Fibroblast of lung (primary cell): Measurements from ENCODE around the gene ACBD6. TPM values are rescaled to one million over a fixed set of nuclear protein-coding genes. Genes with fewer than 3 reads are reported as not detected.
"Not testable (repeated sequence)": the region's sequence is repeated elsewhere in the genome, so short reads cannot be mapped to it uniquely, and the experiment has no call there.

ENCODE experiments used
- DNase-seq, 2 donors: peaks; one replicate each; pipeline versions ENCODE4 v3.0.0 to v3.0.0-alpha.2; 2010; ENCODE audit warnings: low read depth in 2 of 2
- H2AFZ ChIP-seq: 2 replicates; pipeline ENCODE4 v1.5.1; 2012; ENCODE audit warnings: low read length, control low read depth, inconsistent platforms
- H3K27ac ChIP-seq: 2 replicates; pipeline ENCODE4 v1.5.1; 2011; ENCODE audit warnings: low read length, control low read depth; ENCODE audit not compliant: insufficient read depth
- H3K27me3 ChIP-seq: 2 replicates; pipeline ENCODE4 v1.5.1; 2011; ENCODE audit warnings: mild to moderate bottlenecking, low read length; ENCODE audit not compliant: control insufficient read depth, insufficient read depth
- H3K36me3 ChIP-seq: 2 replicates; pipeline ENCODE4 v1.5.1; 2011; ENCODE audit warnings: low read length; ENCODE audit not compliant: control insufficient read depth, insufficient read depth
- H3K4me1 ChIP-seq: 2 replicates; pipeline ENCODE4 v1.5.1; 2011; ENCODE audit warnings: low read length; ENCODE audit not compliant: control insufficient read depth, insufficient read depth; ENCODE audit errors: extremely low read depth
- H3K4me2 ChIP-seq: 2 replicates; pipeline ENCODE4 v1.5.1; 2011; ENCODE audit warnings: low read length, control low read depth; ENCODE audit not compliant: insufficient read depth; ENCODE audit errors: extremely low read depth
- H3K4me3 ChIP-seq, 4 experiments: fragments of 200-600 bp in 1 of 4; sonication (generic) in 1 of 4; replicated peaks in 1 of 4; 2 replicates each; pipeline ENCODE4 v1.5.1; 2011 to 2016; ENCODE audit warnings: low read length in 4 of 4, low read depth in 3 of 4, mild to moderate bottlenecking in 3 of 4, control low read depth in 2 of 4, inconsistent platforms in 1 of 4, mixed read lengths in 1 of 4; ENCODE audit not compliant: insufficient read depth in 1 of 4; ENCODE audit errors: control extremely low read depth in 1 of 4
- H3K79me2 ChIP-seq: 2 replicates; pipeline ENCODE4 v1.5.1; 2012; ENCODE audit warnings: mild to moderate bottlenecking, low read length, inconsistent platforms; ENCODE audit not compliant: control insufficient read depth, insufficient read depth
- H3K9ac ChIP-seq: 2 replicates; pipeline ENCODE4 v1.5.1; 2011; ENCODE audit warnings: mild to moderate bottlenecking, low read length, control low read depth; ENCODE audit not compliant: insufficient read depth
- H3K9me3 ChIP-seq: 2 replicates; pipeline ENCODE4 v1.5.1; 2012; ENCODE audit warnings: low read depth, low read length; ENCODE audit not compliant: control insufficient read depth, insufficient read depth
- H4K20me1 ChIP-seq: 2 replicates; pipeline ENCODE4 v1.5.1; 2011; ENCODE audit warnings: low read length; ENCODE audit not compliant: control insufficient read depth, insufficient read depth; ENCODE audit errors: extremely low read depth
- EZH2 ChIP-seq: IDR thresholded peaks from 2 replicates; pipeline ENCODE4 v1.5.1; 2012; ENCODE audit warnings: low read length, control low read depth, mild to moderate bottlenecking; ENCODE audit errors: missing control alignments
- polyA plus RNA-seq, 2 donors: library from polyadenylated mRNA; depleted of rRNA in 1 of 2; stranded (reverse) in 1 of 2; unstranded in 1 of 2; fragments of >200 nt; gene quantifications; 2 replicates each; pipeline ENCODE4 v1.2.1, GENCODE V29; 2011 to 2012; ENCODE audit warnings: missing spikeins in 1 of 2
- total RNA-seq: library from RNA; depleted of rRNA; stranded (reverse); fragments of >200 nt; gene quantifications from 2 replicates; pipeline ENCODE4 v1.2.1, GENCODE V29; 2014
- TF ChIP-seq, protein P1 (sequence below), 2 donors: IDR thresholded peaks in 1 of 2; conservative IDR thresholded peaks in 1 of 2; 1 replicate in 1 of 2; 2 replicates in 1 of 2; pipeline ENCODE4 v1.5.1; 2011 to 2012; ENCODE audit warnings: low read length in 2 of 2, control low read depth in 1 of 2, inconsistent platforms in 1 of 2, low read depth in 1 of 2, mild to moderate bottlenecking in 1 of 2

Gene ACBD6
- total and polyA plus RNA-seq, 2 donors (not counting 1 experiment from before 2014, with no cell fraction given) = 63.4 to 78.7 TPM

DNA sequence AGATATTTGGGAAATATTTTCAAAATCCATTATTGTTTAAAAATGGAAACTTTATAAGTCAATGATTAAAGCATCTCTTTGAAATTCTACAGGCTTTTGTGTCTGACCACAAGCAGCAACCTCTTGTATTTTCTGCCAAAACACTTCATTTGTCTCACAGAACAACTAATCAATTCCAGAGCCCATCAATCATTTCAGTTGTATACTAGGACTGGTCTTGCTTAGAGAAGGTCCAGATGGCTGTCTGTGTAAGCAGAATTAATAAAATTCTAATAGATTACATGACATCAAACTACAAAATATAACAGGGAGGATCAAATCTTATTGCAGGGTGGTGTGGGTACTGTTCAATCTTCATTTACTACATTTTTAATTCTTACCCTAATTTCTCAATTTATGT lies 76.4 kb downstream of the ACBD6 start:
- H3K9ac ChIP-seq = no peak overlapping the region
- H3K27ac ChIP-seq = no peak overlapping the region
- TF ChIP-seq EZH2 = no peak
- TF ChIP-seq, protein P1, sequence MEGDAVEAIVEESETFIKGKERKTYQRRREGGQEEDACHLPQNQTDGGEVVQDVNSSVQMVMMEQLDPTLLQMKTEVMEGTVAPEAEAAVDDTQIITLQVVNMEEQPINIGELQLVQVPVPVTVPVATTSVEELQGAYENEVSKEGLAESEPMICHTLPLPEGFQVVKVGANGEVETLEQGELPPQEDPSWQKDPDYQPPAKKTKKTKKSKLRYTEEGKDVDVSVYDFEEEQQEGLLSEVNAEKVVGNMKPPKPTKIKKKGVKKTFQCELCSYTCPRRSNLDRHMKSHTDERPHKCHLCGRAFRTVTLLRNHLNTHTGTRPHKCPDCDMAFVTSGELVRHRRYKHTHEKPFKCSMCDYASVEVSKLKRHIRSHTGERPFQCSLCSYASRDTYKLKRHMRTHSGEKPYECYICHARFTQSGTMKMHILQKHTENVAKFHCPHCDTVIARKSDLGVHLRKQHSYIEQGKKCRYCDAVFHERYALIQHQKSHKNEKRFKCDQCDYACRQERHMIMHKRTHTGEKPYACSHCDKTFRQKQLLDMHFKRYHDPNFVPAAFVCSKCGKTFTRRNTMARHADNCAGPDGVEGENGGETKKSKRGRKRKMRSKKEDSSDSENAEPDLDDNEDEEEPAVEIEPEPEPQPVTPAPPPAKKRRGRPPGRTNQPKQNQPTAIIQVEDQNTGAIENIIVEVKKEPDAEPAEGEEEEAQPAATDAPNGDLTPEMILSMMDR (conservative IDR thresholded peaks at IDR 0.05 in 1 of 2, IDR thresholded peaks at IDR 0.05 in 1 of 2; ENCODE audit: low read depth in 1 of 2, low read length in 2 of 2) = no peak
- no peaks in the 10 kb centered on the region for H3K27me3 ChIP-seq
- H3K4me1 ChIP-seq = no peaks in the 10 kb centered on the region
- H2AFZ ChIP-seq = no peak overlapping the region
- H3K9me3 ChIP-seq = no peaks in the 10 kb centered on the region
- no peak overlapping the region for H3K4me2 ChIP-seq
- H4K20me1 ChIP-seq = peaks cover 2% of the 10 kb centered on the region
- H3K36me3 ChIP-seq = no peaks in the 10 kb centered on the region
- peak; percentile 34 to 37 for DNase-seq
- no peak overlapping the region for H3K4me3 ChIP-seq
- H3K79me2 ChIP-seq = no peaks in the 10 kb centered on the region

DNA sequence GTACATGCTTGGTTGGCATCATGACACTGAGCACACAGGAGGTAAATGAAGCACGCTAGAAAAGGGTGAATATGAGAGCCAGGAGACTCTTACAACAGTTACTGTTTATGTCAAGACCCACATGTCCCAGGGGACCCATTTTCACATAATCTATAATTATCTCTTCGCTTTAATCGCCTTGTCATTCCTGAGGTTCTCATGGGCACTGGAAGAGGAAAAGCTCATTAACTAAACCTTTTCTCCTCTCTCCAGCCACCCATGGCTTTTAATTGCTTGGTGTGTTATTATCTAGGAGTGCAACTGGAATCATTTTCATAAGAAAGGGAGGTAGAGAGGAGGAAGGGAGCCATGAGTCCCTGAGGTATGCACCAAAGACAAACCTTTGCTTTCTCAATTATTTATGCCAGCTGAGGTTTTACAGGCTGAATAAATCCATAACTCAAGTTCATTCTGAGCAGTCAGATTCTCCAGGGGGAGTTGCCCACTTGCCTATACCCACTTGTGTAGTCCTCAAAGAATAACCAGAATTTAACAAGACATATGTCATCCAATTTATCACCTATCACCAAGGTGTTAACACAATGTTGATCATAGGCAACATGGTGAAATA lies 77.4 kb downstream of the ACBD6 start:
- H3K36me3 ChIP-seq = no peaks in the 10 kb centered on the region
- H3K79me2 ChIP-seq = no peaks in the 10 kb centered on the region
- no peaks in the 10 kb centered on the region for H3K27me3 ChIP-seq
- H3K9ac ChIP-seq = no peak overlapping the region
- no peaks in the 10 kb centered on the region for H3K4me1 ChIP-seq
- no peak overlapping the region for H3K4me3 ChIP-seq
- TF ChIP-seq, protein P1 (conservative IDR thresholded peaks at IDR 0.05 in 1 of 2, IDR thresholded peaks at IDR 0.05 in 1 of 2; ENCODE audit: low read depth in 1 of 2, low read length in 2 of 2) = no peak
- no peak for TF ChIP-seq EZH2
- no peaks in the 10 kb centered on the region for H3K9me3 ChIP-seq
- no peak for DNase-seq
- no peak overlapping the region for H3K27ac ChIP-seq
- no peak overlapping the region for H2AFZ ChIP-seq
- no peak overlapping the region for H3K4me2 ChIP-seq
- H4K20me1 ChIP-seq = peaks cover 2% of the 10 kb centered on the region

DNA sequence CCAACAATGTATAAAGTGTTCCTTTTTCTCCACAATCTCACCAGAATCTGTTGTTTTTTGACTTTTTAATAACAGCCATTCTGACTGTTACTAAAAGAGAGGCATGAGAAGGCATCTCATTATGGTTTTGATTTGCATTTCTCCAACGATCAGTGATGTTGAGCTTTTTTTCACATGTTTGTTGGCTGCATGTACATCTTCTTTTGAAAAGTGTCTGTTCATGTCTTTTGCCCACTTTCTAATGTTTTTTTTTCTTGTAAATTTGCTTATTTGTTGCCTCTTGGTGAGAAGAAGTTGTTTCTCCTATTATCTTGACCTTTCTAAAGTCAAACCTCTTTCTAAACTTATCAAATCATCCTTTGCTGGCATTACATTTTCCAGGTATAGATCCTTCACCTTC lies 80.8 kb downstream of the ACBD6 start:
- H3K27ac ChIP-seq = no peak overlapping the region
- no peaks in the 10 kb centered on the region for H3K79me2 ChIP-seq
- no peak for DNase-seq
- no peak overlapping the region for H3K4me2 ChIP-seq
- no peak overlapping the region for H3K4me3 ChIP-seq
- H3K4me1 ChIP-seq = no peaks in the 10 kb centered on the region
- H3K9ac ChIP-seq = no peak overlapping the region
- H2AFZ ChIP-seq = no peak overlapping the region
- H3K36me3 ChIP-seq = no peaks in the 10 kb centered on the region
- H3K27me3 ChIP-seq = no peaks in the 10 kb centered on the region
- no peaks in the 10 kb centered on the region for H3K9me3 ChIP-seq
- H4K20me1 ChIP-seq = peaks cover 2% of the 10 kb centered on the region
- TF ChIP-seq, protein P1 (conservative IDR thresholded peaks at IDR 0.05 in 1 of 2, IDR thresholded peaks at IDR 0.05 in 1 of 2; ENCODE audit: low read depth in 1 of 2, low read length in 2 of 2) = no peak
- no peak for TF ChIP-seq EZH2

DNA sequence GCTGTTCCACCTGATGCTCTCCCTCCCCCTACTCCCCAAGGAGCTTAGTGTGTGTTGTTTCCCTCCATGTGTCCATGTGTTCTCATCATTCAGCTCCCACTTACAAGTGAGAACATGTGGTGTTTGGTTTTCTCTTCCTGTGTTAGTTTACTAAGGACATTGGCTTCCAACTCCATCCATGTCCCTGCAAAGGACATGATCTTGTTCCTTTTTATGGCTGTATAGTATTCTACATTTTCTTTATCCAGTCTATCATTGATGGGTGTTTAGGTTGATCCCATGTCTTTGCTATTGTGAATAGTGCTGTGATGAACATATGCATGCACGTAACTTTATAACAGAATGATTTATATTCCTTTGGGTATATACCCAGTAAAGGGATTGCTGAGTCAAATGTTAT lies 81.2 kb downstream of the ACBD6 start:
- not testable (repeated sequence) for DNase-seq, H3K9me3 ChIP-seq, H3K27me3 ChIP-seq, H3K36me3 ChIP-seq, H3K4me3 ChIP-seq, H4K20me1 ChIP-seq, H3K4me1 ChIP-seq, H2AFZ ChIP-seq, H3K27ac ChIP-seq, H3K79me2 ChIP-seq, H3K4me2 ChIP-seq, H3K9ac ChIP-seq
